ENCODE results near the gene CHCHD3. TPM values are rescaled to one million over a fixed set of nuclear protein-coding genes. Genes with fewer than 3 reads are reported as not detected.
"Not testable (repeated sequence)": the region's sequence is repeated elsewhere in the genome, so short reads cannot be mapped to it uniquely, and the experiment has no call there.

Gene CHCHD3
- total and polyA plus RNA-seq, 9 of the 15 experiments (the other 6 are each of a cell fraction or from before 2014, with no cell fraction given), result 66.2 to 279 (median 204) TPM

DNA sequence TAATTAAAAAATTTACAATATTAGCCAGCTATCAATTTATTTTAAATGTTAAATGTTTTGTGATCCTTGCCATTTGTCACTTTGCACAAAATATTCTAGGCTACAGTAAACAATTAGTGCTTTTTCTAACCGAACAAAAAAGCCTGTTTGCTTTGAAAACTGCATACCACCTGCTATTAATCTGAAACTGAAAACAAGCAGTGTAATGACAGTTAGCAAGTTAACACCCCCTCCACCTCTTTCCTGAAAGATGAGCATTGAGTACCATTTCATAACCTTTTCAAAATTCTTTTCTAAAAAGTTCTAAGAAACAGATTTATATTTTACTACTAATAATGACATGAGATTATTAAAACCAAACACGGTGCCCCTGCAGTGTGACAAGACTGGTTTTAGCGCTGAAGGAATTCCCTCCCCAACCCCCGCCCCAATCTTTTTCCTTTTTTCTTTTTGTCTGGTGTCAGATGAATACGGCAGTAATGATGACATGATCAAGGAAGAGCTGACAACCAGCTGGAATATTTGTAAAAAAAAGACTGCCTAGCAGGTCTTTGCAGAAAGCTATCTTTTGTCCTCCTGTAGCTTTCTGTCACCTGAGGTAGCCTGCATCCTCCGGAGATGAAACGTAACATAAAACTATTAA is 175.6 kb downstream of the CHCHD3 start:
- Histone ChIP-seq H3K4me2 (ENCODE audit: insufficient read depth, low read length) (no peak overlapping the region), H3K4me3 (no peak overlapping the region), H2AFZ (ENCODE audit: low read depth, low read length) (no peak overlapping the region), H3K27me3 (ENCODE audit: control insufficient read depth in 2 of 2, insufficient read depth in 2 of 2, low read length in 2 of 2) (no peaks in the 10 kb centered on the region), H3K27ac (ENCODE audit: extremely low read depth, low read depth, low read length) (no peak overlapping the region), H4K20me1 (replicated peaks; ENCODE audit: control insufficient read depth, insufficient read depth, low read length) (no peaks in the 10 kb centered on the region), H3K9ac (ENCODE audit: insufficient read depth in 1 of 2, low read depth in 2 of 2, low read length in 2 of 2) (no peak overlapping the region), H3K9me1 (ENCODE audit: control insufficient read depth, insufficient read depth, low read length) (no peaks in the 10 kb centered on the region), H3K36me3 (ENCODE audit: control insufficient read depth, insufficient read depth, low read length) (peaks cover 10% of the 10 kb centered on the region; the same call in 1 of the 3 replicates), H3K79me2 (ENCODE audit: control insufficient read depth, insufficient read depth, low read length) (0 out of 3 replicates have a peak, but pooled peaks cover 2% of the 10 kb centered on the region), H3K9me3 (replicated peaks; ENCODE audit: control insufficient read depth, insufficient read depth, low read depth, low read length) (no peaks in the 10 kb centered on the region), H3K4me1 (replicated peaks in 1 of 2; ENCODE audit: control insufficient read depth in 2 of 2, insufficient read depth in 2 of 2, low read length in 2 of 2) (no peaks in the 10 kb centered on the region)
- DNase-seq (ENCODE audit: extremely low read depth in 1 of 4, low spot score in 3 of 4) (no peak), FAIRE-seq (no peak), ATAC-seq (no peak)
- TF ChIP-seq, protein P1, sequence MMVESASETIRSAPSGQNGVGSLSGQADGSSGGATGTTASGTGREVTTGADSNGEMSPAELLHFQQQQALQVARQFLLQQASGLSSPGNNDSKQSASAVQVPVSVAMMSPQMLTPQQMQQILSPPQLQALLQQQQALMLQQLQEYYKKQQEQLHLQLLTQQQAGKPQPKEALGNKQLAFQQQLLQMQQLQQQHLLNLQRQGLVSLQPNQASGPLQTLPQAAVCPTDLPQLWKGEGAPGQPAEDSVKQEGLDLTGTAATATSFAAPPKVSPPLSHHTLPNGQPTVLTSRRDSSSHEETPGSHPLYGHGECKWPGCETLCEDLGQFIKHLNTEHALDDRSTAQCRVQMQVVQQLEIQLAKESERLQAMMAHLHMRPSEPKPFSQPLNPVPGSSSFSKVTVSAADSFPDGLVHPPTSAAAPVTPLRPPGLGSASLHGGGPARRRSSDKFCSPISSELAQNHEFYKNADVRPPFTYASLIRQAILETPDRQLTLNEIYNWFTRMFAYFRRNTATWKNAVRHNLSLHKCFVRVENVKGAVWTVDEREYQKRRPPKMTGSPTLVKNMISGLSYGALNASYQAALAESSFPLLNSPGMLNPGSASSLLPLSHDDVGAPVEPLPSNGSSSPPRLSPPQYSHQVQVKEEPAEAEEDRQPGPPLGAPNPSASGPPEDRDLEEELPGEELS (CRISPR knock-in tag; IDR thresholded peaks at IDR 0.05; ENCODE audit: borderline replicate concordance), result no peak
- intact Hi-C loops (cut with micrococcal nuclease), result no loop called here
- in situ Hi-C loops (cut with MboI), result no loop called here
- ChIA-PET POLR2A (interaction anchor here (0.6 to 1.2 kb wide), 4 partner anchors 10 to 1273 kb away, joined by 3 to 5 read pairs (median 3); no protein-coding TSS in a partner anchor), CTCF (ENCODE audit: low intra/inter-chr PET ratio) (no interaction called here)
- no TSS peak for BruUV-seq (replicated peaks)
- 87% methylated on average over 7 of the region's 7 CpGs for WGBS (ENCODE audit: insufficient coverage, low coverage, missing lambda C conversion rate)

DNA sequence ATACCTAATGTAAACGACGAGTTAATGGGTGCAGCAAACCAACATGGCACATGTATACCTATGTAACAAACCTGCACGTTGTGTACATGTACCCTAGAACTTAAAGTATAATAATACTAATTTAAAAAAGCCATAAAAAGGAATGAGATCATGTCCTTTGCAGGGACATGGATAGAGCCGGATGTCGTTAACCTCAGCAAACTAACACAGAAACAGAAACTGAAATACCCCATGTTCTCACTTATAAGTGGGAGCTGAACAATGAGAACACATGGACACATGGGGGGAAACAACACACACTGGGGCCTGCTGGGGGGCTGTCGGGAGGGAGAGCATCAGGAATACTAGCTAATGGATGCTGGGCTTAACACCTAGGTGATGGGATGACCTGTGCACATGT is 176.8 kb downstream of the CHCHD3 start:
- CTCF ChIA-PET (ENCODE audit: low intra/inter-chr PET ratio); ATAC-seq; H4K20me1 ChIP-seq (replicated peaks; ENCODE audit: control insufficient read depth, insufficient read depth, low read length); H3K4me2 ChIP-seq (ENCODE audit: insufficient read depth, low read length); H2AFZ ChIP-seq (ENCODE audit: low read depth, low read length); FAIRE-seq; DNase-seq (ENCODE audit: extremely low read depth in 1 of 4, low spot score in 3 of 4); in situ Hi-C loops (cut with MboI); H3K4me1 ChIP-seq (replicated peaks in 1 of 2; ENCODE audit: control insufficient read depth in 2 of 2, insufficient read depth in 2 of 2, low read length in 2 of 2); BruUV-seq (replicated peaks); H3K79me2 ChIP-seq (ENCODE audit: control insufficient read depth, insufficient read depth, low read length); H3K27ac ChIP-seq (ENCODE audit: extremely low read depth, low read depth, low read length); H3K9me3 ChIP-seq (replicated peaks; ENCODE audit: control insufficient read depth, insufficient read depth, low read depth, low read length); H3K9me1 ChIP-seq (ENCODE audit: control insufficient read depth, insufficient read depth, low read length); intact Hi-C loops (cut with micrococcal nuclease); H3K9ac ChIP-seq (ENCODE audit: insufficient read depth in 1 of 2, low read depth in 2 of 2, low read length in 2 of 2); H3K4me3 ChIP-seq; POLR2A ChIA-PET; H3K27me3 ChIP-seq (ENCODE audit: control insufficient read depth in 2 of 2, insufficient read depth in 2 of 2, low read length in 2 of 2): not testable (repeated sequence)
- WGBS (ENCODE audit: insufficient coverage, low coverage, missing lambda C conversion rate), result 92% methylated on average over 6 of the region's 6 CpGs
- H3K36me3 ChIP-seq (ENCODE audit: control insufficient read depth, insufficient read depth, low read length), result peaks cover 13% of the 10 kb centered on the region; the same call in 2 of the 3 replicates

Data from K562 (cell line).